ENCODE data around the gene SLU7.

Gene SLU7

DNA sequence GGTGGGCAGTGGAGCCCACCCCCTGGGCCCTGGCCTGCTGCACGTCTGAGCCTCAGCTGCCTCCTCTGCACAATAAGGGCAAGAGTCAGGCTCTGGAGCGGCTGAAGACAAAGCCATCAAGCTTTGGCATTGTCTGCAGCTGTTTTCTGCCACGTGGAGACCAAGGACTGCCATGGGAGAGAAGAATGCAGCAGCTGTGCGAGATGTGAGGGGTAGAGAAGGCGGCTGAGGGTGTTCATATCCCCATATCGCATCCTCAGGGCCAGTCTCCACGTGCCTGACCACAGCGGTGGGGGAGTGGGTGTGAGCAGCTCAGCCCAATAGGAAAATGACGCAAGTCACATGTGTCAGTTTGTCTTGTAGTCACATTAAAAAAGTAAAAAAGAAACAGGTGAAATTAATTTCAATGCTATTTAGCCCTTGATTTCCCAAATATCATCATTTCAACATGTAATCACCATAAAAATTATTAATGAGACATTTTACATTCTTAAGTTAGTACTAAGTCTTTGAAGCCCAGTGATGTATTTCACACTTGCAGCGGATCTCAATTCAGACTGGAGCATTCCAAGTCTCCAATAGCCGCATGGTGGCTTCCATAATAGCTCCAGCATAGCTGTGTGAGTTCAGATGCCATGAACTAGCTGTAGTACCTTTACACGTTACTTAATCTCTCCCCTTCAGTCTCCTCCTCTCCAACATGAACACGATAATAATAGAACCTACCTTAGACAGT is 55.1 kb downstream of the SLU7 start:
- no peak for DNase-seq

DNA sequence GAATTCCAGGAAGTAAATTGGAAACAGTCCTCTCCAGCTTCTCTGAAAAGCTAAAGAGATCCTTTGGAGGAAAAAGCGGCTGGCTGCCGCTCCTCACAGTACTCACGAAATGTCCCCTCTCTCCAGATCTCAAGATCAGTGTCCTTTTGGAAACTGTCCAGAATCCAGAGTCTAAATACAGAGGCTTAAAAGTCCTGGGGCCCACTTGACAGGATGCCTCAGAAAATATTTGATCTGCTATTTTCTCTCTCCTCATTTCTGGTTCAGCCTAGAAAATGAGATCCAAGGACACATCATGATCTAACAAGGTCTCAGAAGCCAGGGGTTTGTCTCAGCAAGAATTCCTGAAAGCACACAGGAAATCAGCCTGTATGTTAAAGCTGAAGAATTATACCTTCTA is 55.7 kb downstream of the SLU7 start:
- DNase-seq, result no peak

GRCh38 chr5:160361624-160362228 is 57.2 kb downstream of the SLU7 start:
- no peak for DNase-seq

GRCh38 chr5:160360310-160360709 is 58.6 kb downstream of the SLU7 start:
- no peak for DNase-seq

DNA sequence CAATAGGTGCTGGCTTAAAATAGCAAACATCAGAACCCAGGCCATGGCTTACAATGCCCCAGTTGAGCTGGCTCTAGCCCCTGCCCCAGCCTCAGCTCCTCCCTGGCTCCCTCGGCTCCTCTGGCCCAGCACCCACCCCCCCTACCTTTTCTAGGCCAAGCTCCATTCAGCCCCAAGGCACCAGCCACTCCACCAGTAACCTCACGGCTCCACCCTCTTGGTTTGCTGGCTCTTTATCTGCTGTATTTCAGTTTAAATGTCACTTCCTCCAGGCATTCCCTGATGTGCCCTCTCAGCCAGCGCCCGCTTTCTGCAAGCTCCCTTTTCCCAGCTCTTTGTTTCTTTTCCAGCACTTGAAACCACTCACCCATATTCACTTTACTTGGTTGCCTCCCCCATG is 59.1 kb downstream of the SLU7 start:
- no peak for DNase-seq

- no peak for DNase-seq
Observed at GRCh38 chr5:160359242-160359641, 59.6 kb downstream of the SLU7 start.

- DNase-seq, result no peak
Observed at GRCh38 chr5:160357861-160358411, 60.9 kb downstream of the SLU7 start.

GRCh38 chr5:160357394-160357793 is 61.5 kb downstream of the SLU7 start:
- DNase-seq, result no peak

DNA sequence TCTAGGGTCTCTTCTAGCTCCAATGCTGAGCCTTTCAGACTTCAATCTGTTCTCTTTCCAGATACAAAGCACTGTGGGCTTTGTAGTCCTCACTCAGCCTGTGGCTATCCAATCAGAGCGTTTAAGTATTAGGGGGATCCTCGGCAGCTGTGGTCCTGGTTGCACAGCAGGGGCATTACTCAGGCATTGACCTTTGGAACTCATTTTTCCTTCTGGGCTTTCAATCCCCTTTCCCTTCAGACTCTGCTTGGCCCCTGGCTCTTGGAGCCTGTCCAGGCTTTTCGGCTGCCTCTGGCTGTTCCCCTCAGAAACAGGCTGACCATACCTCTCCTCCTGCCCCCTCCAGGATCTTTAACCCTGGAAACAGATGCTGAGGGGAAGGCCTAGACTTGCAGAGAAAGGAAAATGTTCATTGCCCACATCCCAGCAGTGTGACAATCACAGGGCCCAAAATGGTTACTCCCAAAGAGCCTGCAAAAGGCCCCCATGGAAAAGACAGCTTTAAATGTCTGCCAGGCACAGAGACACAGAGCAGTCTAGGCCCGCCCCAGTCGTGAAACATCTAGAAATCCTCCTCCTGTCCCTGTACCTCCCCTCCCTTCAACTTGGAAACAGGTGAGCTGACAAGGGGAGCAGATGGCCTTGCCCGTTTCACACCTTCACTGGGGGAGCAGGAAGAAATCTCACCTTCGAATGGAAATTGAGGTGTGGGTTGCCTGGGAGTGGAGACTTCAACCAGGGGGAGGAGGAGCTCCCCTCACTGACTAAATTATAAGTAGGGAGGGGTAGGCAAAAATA is 62.1 kb downstream of the SLU7 start:
- DNase-seq, result no peak

DNA sequence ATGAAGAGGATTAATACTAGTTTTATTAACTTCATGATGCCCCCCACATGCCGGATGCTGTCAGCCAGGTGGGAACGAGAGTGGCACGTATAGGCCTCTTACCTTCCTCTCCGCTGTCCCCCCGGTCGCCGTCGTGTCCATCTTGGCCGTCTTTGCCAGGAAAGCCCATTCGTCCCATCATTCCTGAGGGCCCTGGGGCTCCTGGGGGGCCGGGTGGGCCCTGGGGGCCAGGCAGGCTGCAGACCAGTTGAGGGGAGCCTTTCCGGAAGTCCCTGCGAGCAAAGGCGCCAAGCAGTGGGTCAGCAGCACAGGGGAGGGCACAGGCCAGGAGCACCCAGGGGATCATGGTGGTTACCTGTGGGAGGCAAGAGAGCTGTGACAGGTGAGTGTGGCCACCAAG is 64.2 kb downstream of the SLU7 start:
- DNase-seq, result no peak

GRCh38 chr5:160353379-160353778 is 65.5 kb downstream of the SLU7 start:
- DNase-seq, result no peak

GRCh38 chr5:160352308-160352707 is 66.6 kb downstream of the SLU7 start:
- DNase-seq, result no peak

All from activated CD4-positive, alpha-beta T cell treated with anti-CD3 and anti-CD28 coated beads, Interleukin-2, amount 50 U/mL, for 16 hours (primary cell).